ENCODE measurements around the gene PLA2G2D. TPM values are rescaled to one million over a fixed set of nuclear protein-coding genes. Genes with fewer than 3 reads are reported as not detected.

Gene PLA2G2D
- total RNA-seq, 1 experiment from 2014 or later, result not detected

- Histone ChIP-seq H3K9me3 (ENCODE audit: low read length) (no peaks in the 10 kb centered on the region), H3K9ac (ENCODE audit: low read length) (no peak overlapping the region), H3K4me3 (ENCODE audit: low read length) (no peak overlapping the region), H4K20me1 (ENCODE audit: insufficient read depth, low read depth, low read length) (no peaks in the 10 kb centered on the region), H3K4me2 (ENCODE audit: low read depth, low read length, poor library complexity, severe bottlenecking) (no peak overlapping the region), H2AFZ (ENCODE audit: low read length) (no peak overlapping the region), H3K27ac (ENCODE audit: low read length) (no peak overlapping the region), H3K36me3 (ENCODE audit: insufficient read depth, low read length) (no peaks in the 10 kb centered on the region), H3K9me2 (replicated peaks; ENCODE audit: insufficient read depth, low read length) (no peaks in the 10 kb centered on the region), H3K79me2 (ENCODE audit: low read length) (no peaks in the 10 kb centered on the region), H3K4me1 (ENCODE audit: low read length) (no peaks in the 10 kb centered on the region), H3K27me3 (ENCODE audit: low read length) (no peaks in the 10 kb centered on the region)
- DNase-seq, result no peak
Measured at GRCh38 chr1:20107351-20107750, 12.0 kb downstream of the PLA2G2D start.

DNA sequence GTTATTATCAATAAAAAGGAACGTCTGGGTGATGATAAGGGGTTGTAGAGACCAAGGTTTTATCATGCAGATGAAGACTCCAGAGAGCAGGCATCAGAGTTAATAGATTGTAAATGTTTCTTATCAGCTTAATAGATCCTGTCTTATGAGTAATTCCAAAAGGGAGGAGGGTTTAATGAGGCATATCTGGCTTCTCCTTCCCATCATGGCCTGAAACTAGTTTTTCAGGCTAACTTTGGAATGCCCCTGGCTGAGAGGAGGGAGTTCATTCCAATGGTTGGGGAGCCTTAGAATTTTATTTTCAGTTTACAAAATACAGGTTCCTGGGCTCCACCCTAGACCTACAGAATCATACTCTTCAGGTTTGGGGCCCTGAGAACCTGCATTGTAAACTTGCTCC, 13.5 kb downstream of the PLA2G2D start:
- no peak overlapping the region for H3K9ac ChIP-seq (ENCODE audit: low read length)
- no peaks in the 10 kb centered on the region for H3K27me3 ChIP-seq (ENCODE audit: low read length)
- no peaks in the 10 kb centered on the region for H3K36me3 ChIP-seq (ENCODE audit: insufficient read depth, low read length)
- H3K4me1 ChIP-seq (ENCODE audit: low read length), result no peaks in the 10 kb centered on the region
- no peak overlapping the region for H3K4me3 ChIP-seq (ENCODE audit: low read length)
- no peak for DNase-seq
- no peaks in the 10 kb centered on the region for H3K9me2 ChIP-seq (replicated peaks; ENCODE audit: insufficient read depth, low read length)
- H3K9me3 ChIP-seq (ENCODE audit: low read length), result no peaks in the 10 kb centered on the region
- no peak overlapping the region for H3K4me2 ChIP-seq (ENCODE audit: low read depth, low read length, poor library complexity, severe bottlenecking)
- H2AFZ ChIP-seq (ENCODE audit: low read length), result no peak overlapping the region
- H3K79me2 ChIP-seq (ENCODE audit: low read length), result no peaks in the 10 kb centered on the region
- H3K27ac ChIP-seq (ENCODE audit: low read length), result no peak overlapping the region
- H4K20me1 ChIP-seq (ENCODE audit: insufficient read depth, low read depth, low read length), result no peaks in the 10 kb centered on the region

DNA sequence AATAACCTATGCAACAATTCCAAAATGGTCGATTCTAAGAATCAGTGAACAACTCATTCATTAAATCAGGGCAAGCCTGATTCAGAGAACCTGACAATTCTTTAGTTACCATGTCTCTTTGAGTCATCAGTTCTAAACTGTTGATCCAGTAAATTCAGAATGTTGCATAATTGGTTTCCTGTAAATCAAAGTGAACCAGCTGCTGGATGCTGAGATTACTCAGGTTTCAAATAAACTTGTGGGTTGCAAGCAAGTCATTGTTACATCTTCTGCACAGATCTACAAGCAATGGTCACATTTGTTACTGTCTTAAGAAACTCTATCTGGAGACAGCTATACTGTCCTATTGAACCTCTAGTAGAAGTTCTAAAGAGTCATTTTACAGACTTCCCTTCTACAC, 16.5 kb downstream of the PLA2G2D start:
- Histone ChIP-seq H2AFZ (ENCODE audit: low read length) (no peak overlapping the region), H3K79me2 (ENCODE audit: low read length) (no peaks in the 10 kb centered on the region), H3K4me1 (ENCODE audit: low read length) (no peaks in the 10 kb centered on the region), H3K36me3 (ENCODE audit: insufficient read depth, low read length) (no peaks in the 10 kb centered on the region), H3K9ac (ENCODE audit: low read length) (no peak overlapping the region), H3K4me2 (ENCODE audit: low read depth, low read length, poor library complexity, severe bottlenecking) (no peak overlapping the region), H4K20me1 (ENCODE audit: insufficient read depth, low read depth, low read length) (no peaks in the 10 kb centered on the region), H3K27ac (ENCODE audit: low read length) (no peak overlapping the region), H3K9me2 (replicated peaks; ENCODE audit: insufficient read depth, low read length) (no peaks in the 10 kb centered on the region), H3K9me3 (ENCODE audit: low read length) (no peaks in the 10 kb centered on the region), H3K27me3 (ENCODE audit: low read length) (no peaks in the 10 kb centered on the region), H3K4me3 (ENCODE audit: low read length) (no peak overlapping the region)
- no peak for DNase-seq

DNA sequence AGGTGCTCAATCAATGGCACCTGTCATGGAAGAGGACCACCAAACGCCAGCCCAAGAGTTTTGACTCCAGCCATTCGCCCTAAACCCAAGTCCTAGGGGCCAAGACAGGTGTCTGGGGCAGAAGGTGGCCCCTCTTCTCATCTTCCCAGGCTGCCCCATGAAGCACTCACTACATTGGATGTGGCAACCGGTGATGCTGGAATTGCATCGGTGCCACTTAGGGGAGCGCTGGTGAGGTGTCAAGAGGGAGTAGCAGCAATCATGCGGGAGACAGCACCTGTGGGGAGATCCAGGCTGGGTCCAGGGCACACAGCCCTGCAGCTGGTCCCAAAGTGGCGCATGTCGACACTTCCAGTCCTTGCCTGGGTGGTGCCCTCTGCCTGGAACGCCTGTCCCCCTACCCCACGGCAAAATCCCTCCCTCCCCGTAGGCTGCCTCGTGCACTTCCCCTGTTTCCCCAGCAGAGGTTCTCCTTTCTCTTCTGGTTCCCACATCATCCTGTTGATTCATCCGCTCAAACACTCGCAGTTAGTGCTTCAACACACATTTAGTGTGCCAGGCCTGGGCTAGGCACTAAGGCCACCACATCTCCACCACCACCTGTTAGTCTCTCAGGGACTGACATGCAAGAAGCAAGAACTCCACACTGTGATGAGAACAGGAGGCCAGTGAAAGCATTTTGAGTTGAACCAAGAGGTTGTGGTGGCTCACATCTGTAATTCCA, 18.5 kb downstream of the PLA2G2D start:
- peak; percentile 71 for DNase-seq
- H3K27me3 ChIP-seq (ENCODE audit: low read length), result no peaks in the 10 kb centered on the region
- no peaks in the 10 kb centered on the region for H3K36me3 ChIP-seq (ENCODE audit: insufficient read depth, low read length)
- H4K20me1 ChIP-seq (ENCODE audit: insufficient read depth, low read depth, low read length), result no peaks in the 10 kb centered on the region
- H3K9me2 ChIP-seq (replicated peaks; ENCODE audit: insufficient read depth, low read length), result no peaks in the 10 kb centered on the region
- H3K4me2 ChIP-seq (ENCODE audit: low read depth, low read length, poor library complexity, severe bottlenecking), result no peak overlapping the region
- no peak overlapping the region for H3K27ac ChIP-seq (ENCODE audit: low read length)
- no peaks in the 10 kb centered on the region for H3K9me3 ChIP-seq (ENCODE audit: low read length)
- H3K4me1 ChIP-seq (ENCODE audit: low read length), result no peaks in the 10 kb centered on the region
- H3K9ac ChIP-seq (ENCODE audit: low read length), result no peak overlapping the region
- H3K79me2 ChIP-seq (ENCODE audit: low read length), result no peaks in the 10 kb centered on the region
- no peak overlapping the region for H2AFZ ChIP-seq (ENCODE audit: low read length)
- no peak overlapping the region for H3K4me3 ChIP-seq (ENCODE audit: low read length)

DNA sequence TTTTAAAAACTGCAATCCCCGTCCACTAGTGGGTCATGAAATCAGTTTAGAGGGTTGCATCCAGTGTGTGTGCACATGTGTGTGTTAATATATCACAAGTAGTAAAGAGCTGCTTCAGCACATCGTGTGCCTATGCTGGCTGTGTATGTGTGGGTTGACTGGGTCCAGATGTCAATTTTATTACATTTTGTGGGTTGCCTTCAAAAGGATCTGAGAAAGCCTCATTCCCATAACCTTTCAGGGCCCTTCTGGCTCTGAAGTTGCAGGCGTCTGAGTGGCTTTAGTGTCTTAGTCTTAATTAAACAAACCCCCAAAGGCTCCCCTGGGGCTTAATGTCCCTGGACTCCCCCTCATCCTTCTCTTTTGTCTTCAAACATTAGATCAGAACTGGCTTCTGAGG, 19.8 kb downstream of the PLA2G2D start:
- H3K27ac ChIP-seq (ENCODE audit: low read length), result no peak overlapping the region

GRCh38 chr1:20096840-20097447, 22.4 kb downstream of the PLA2G2D start:
- no peak overlapping the region for H3K27ac ChIP-seq (ENCODE audit: low read length)
- no peaks in the 10 kb centered on the region for H3K9me3 ChIP-seq (ENCODE audit: low read length)
- H4K20me1 ChIP-seq (ENCODE audit: insufficient read depth, low read depth, low read length), result no peaks in the 10 kb centered on the region
- no peak overlapping the region for H3K4me2 ChIP-seq (ENCODE audit: low read depth, low read length, poor library complexity, severe bottlenecking)
- DNase-seq, result no peak
- no peak overlapping the region for H3K4me3 ChIP-seq (ENCODE audit: low read length)
- H3K36me3 ChIP-seq (ENCODE audit: insufficient read depth, low read length), result no peaks in the 10 kb centered on the region
- H3K9ac ChIP-seq (ENCODE audit: low read length), result no peak overlapping the region
- no peaks in the 10 kb centered on the region for H3K4me1 ChIP-seq (ENCODE audit: low read length)
- no peaks in the 10 kb centered on the region for H3K79me2 ChIP-seq (ENCODE audit: low read length)
- H2AFZ ChIP-seq (ENCODE audit: low read length), result no peak overlapping the region
- H3K9me2 ChIP-seq (replicated peaks; ENCODE audit: insufficient read depth, low read length), result no peaks in the 10 kb centered on the region
- H3K27me3 ChIP-seq (ENCODE audit: low read length), result no peaks in the 10 kb centered on the region

More for the DNA sequence above, 19.8 kb downstream of the PLA2G2D start:
- no peaks in the 10 kb centered on the region for H3K9me3 ChIP-seq (ENCODE audit: low read length)
- no peaks in the 10 kb centered on the region for H3K27me3 ChIP-seq (ENCODE audit: low read length)
- no peak overlapping the region for H2AFZ ChIP-seq (ENCODE audit: low read length)
- H3K36me3 ChIP-seq (ENCODE audit: insufficient read depth, low read length), result no peaks in the 10 kb centered on the region
- no peaks in the 10 kb centered on the region for H3K4me1 ChIP-seq (ENCODE audit: low read length)
- no peak overlapping the region for H3K4me3 ChIP-seq (ENCODE audit: low read length)
- no peak overlapping the region for H3K4me2 ChIP-seq (ENCODE audit: low read depth, low read length, poor library complexity, severe bottlenecking)
- DNase-seq, result no peak
- H4K20me1 ChIP-seq (ENCODE audit: insufficient read depth, low read depth, low read length), result no peaks in the 10 kb centered on the region
- no peaks in the 10 kb centered on the region for H3K79me2 ChIP-seq (ENCODE audit: low read length)
- H3K9ac ChIP-seq (ENCODE audit: low read length), result no peak overlapping the region
- no peaks in the 10 kb centered on the region for H3K9me2 ChIP-seq (replicated peaks; ENCODE audit: insufficient read depth, low read length)

GRCh38 chr1:20095564-20096434, 23.5 kb downstream of the PLA2G2D start:
- Histone ChIP-seq H3K4me1 (ENCODE audit: low read length) (no peaks in the 10 kb centered on the region), H3K36me3 (ENCODE audit: insufficient read depth, low read length) (no peaks in the 10 kb centered on the region), H3K27ac (ENCODE audit: low read length) (no peak overlapping the region), H4K20me1 (ENCODE audit: insufficient read depth, low read depth, low read length) (no peaks in the 10 kb centered on the region), H3K79me2 (ENCODE audit: low read length) (no peaks in the 10 kb centered on the region), H3K9me2 (replicated peaks; ENCODE audit: insufficient read depth, low read length) (no peaks in the 10 kb centered on the region), H2AFZ (ENCODE audit: low read length) (no peak overlapping the region), H3K9ac (ENCODE audit: low read length) (no peak overlapping the region), H3K4me3 (ENCODE audit: low read length) (no peak overlapping the region), H3K9me3 (ENCODE audit: low read length) (no peaks in the 10 kb centered on the region), H3K27me3 (ENCODE audit: low read length) (no peaks in the 10 kb centered on the region), H3K4me2 (ENCODE audit: low read depth, low read length, poor library complexity, severe bottlenecking) (no peak overlapping the region)
- no peak for DNase-seq

- Histone ChIP-seq H3K9ac (ENCODE audit: low read length) (no peak overlapping the region), H3K9me3 (ENCODE audit: low read length) (no peaks in the 10 kb centered on the region), H3K79me2 (ENCODE audit: low read length) (no peaks in the 10 kb centered on the region), H2AFZ (ENCODE audit: low read length) (no peak overlapping the region), H4K20me1 (ENCODE audit: insufficient read depth, low read depth, low read length) (no peaks in the 10 kb centered on the region), H3K4me1 (ENCODE audit: low read length) (no peaks in the 10 kb centered on the region), H3K36me3 (ENCODE audit: insufficient read depth, low read length) (no peaks in the 10 kb centered on the region), H3K9me2 (replicated peaks; ENCODE audit: insufficient read depth, low read length) (no peaks in the 10 kb centered on the region), H3K4me2 (ENCODE audit: low read depth, low read length, poor library complexity, severe bottlenecking) (no peak overlapping the region), H3K27me3 (ENCODE audit: low read length) (no peaks in the 10 kb centered on the region), H3K4me3 (ENCODE audit: low read length) (no peak overlapping the region), H3K27ac (ENCODE audit: low read length) (no peak overlapping the region)
- DNase-seq, result no peak
Measured at GRCh38 chr1:20093940-20094391, 25.4 kb downstream of the PLA2G2D start.
